HepG2 (cell line): ENCODE measurements around the gene DLEC1. TPM values are rescaled to one million over a fixed set of nuclear protein-coding genes. Genes with fewer than 3 reads are reported as not detected.
A peak's percentile ranks its signal among the peaks of the same experiment; 100 is the strongest.

Source experiments
- BRD4 ChIP-seq: sonication (generic); formaldehyde crosslinking; IDR thresholded peaks from 2 replicates; pipeline ENCODE4 v1.4.0; 2020; ENCODE audit warnings: missing genetic modification reagents
- SAFB2 ChIP-seq: sonication (generic); formaldehyde crosslinking; IDR thresholded peaks from 2 replicates; pipeline ENCODE4 v1.5.1; 2020; ENCODE audit warnings: missing genetic modification reagents, low read depth, mild to moderate bottlenecking, borderline replicate concordance
- STAG1 ChIP-seq: sonication (generic); formaldehyde crosslinking; IDR thresholded peaks from 2 replicates; pipeline ENCODE4 v1.4.0; 2020; ENCODE audit warnings: missing genetic modification reagents
- YY1 ChIP-seq: IDR thresholded peaks from 2 replicates; pipeline ENCODE4 v1.6.1; 2011; ENCODE audit warnings: low read length, low read depth, moderate library complexity, mild to moderate bottlenecking; ENCODE audit not compliant: insufficient read depth, insufficient replicate concordance
- ZFP1 ChIP-seq: IDR thresholded peaks from 2 replicates; pipeline ENCODE4 v1.6.1; 2016
- ZFY ChIP-seq: sonication (generic); formaldehyde crosslinking; IDR thresholded peaks from 2 replicates; pipeline ENCODE4 v1.4.0; 2020; ENCODE audit warnings: missing genetic modification reagents
- ZNF460 ChIP-seq: sonication (generic); formaldehyde crosslinking; IDR thresholded peaks from 2 replicates; pipeline ENCODE4 v1.5.1; 2020; ENCODE audit warnings: missing genetic modification reagents, mild to moderate bottlenecking, borderline replicate concordance
- ZNF468 ChIP-seq: sonication (generic); formaldehyde crosslinking; IDR thresholded peaks from 2 replicates; pipeline ENCODE4 v1.8.0; 2022; ENCODE audit warnings: mild to moderate bottlenecking, moderate library complexity, missing genetic modification reagents
- polyA plus RNA-seq, 8 experiments: library from polyadenylated mRNA; depleted of rRNA in 3 of 8; stranded (reverse) in 7 of 8; unstranded in 1 of 8; fragments of >200 nt; fragmentation: Illumina TruSeq in 4 of 8; extraction: Trizol in 4 of 8; gene quantifications; 2 replicates each; pipeline versions ENCODE4 v1.2.1 to v1.2.3, GENCODE V29; 2011 to 2016; ENCODE audit warnings: low read depth in 4 of 8, missing spikeins in 1 of 8, mixed read lengths in 1 of 8; ENCODE audit not compliant: insufficient read depth in 1 of 8
- total RNA-seq, 5 experiments: library from RNA; depleted of rRNA; stranded (reverse); fragments of >200 nt; fragmentation: Illumina TruSeq; extraction: Trizol; gene quantifications; 2 replicates each; pipeline ENCODE4 v1.2.3, GENCODE V29; 2016; ENCODE audit warnings: low read depth in 1 of 5
- TF ChIP-seq, protein P1 (sequence below): sonication (generic); formaldehyde crosslinking; IDR thresholded peaks from 2 replicates; pipeline ENCODE4 v1.8.0; 2022; ENCODE audit warnings: low read depth, missing genetic modification reagents
- TF ChIP-seq, protein P2 (sequence below): IDR thresholded peaks from 2 replicates; pipeline ENCODE4 v1.6.1; 2016; ENCODE audit warnings: low read depth
- TF ChIP-seq, protein P3 (sequence below): sonication (generic); formaldehyde crosslinking; IDR thresholded peaks from 2 replicates; pipeline ENCODE4 v1.4.0; 2020; ENCODE audit warnings: mild to moderate bottlenecking, missing genetic modification reagents
- TF ChIP-seq, protein P4 (sequence below): sonication (generic); formaldehyde crosslinking; IDR thresholded peaks from 2 replicates; pipeline ENCODE4 v1.4.0; 2020; ENCODE audit warnings: mild to moderate bottlenecking, missing genetic modification reagents

Gene DLEC1
- total and polyA plus RNA-seq, 2 of the 13 experiments (the other 11 are each of a cell fraction or from before 2014, with no cell fraction given): 0.09 TPM; not detected in 1

DNA sequence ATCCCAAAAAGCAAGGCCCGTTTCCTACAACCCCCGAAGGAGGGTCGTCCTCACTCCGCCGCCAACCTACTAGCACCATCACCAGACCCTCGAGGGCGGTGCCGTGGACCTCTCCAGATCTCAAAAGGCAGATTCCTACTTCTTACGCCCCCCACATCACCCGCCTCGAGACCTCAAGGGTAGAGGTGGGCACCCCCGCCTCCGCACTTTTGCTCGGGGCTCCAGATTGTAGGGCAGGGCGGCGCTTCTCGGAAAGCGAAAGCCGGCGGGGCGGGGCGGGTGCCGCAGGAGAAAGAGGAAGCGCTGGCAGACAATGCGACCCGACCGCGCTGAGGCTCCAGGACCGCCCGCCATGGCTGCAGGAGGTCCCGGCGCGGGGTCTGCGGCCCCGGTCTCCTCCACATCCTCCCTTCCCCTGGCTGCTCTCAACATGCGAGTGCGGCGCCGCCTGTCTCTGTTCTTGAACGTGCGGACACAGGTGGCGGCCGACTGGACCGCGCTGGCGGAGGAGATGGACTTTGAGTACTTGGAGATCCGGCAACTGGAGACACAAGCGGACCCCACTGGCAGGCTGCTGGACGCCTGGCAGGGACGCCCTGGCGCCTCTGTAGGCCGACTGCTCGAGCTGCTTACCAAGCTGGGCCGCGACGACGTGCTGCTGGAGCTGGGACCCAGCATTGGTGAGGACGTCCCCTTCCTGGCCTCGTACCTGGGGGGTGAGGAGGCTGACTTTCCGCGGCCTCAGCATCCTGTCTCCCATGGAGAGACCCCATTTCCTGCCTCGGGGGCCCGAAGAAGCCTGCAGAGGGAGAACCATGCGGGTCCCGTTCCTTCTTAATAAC lies 99.6 kb downstream of the DLEC1 start, which contains the start of gene MYD88 (continued):
- peak; percentile 82 for TF ChIP-seq YY1
- TF ChIP-seq, protein P1, sequence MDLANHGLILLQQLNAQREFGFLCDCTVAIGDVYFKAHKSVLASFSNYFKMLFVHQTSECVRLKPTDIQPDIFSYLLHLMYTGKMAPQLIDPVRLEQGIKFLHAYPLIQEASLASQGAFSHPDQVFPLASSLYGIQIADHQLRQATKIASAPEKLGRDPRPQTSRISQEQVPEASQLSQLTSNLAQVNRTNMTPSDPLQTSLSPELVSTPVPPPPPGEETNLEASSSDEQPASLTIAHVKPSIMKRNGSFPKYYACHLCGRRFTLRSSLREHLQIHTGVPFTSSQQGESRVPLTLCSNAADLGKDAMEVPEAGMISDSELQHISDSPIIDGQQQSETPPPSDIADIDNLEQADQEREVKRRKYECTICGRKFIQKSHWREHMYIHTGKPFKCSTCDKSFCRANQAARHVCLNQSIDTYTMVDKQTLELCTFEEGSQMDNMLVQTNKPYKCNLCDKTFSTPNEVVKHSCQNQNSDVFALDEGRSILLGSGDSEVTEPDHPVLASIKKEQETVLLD (CRISPR knock-in tag): no peak
- no peak for TF ChIP-seq ZFP1
- peak; percentile 72; the same call in 1 of the 2 replicates for TF ChIP-seq BRD4
- no peak; the same call in 1 of the 2 replicates for TF ChIP-seq STAG1 (CRISPR knock-in tag)
- peak; percentile 86 for TF ChIP-seq ZFY
- TF ChIP-seq, protein P2, sequence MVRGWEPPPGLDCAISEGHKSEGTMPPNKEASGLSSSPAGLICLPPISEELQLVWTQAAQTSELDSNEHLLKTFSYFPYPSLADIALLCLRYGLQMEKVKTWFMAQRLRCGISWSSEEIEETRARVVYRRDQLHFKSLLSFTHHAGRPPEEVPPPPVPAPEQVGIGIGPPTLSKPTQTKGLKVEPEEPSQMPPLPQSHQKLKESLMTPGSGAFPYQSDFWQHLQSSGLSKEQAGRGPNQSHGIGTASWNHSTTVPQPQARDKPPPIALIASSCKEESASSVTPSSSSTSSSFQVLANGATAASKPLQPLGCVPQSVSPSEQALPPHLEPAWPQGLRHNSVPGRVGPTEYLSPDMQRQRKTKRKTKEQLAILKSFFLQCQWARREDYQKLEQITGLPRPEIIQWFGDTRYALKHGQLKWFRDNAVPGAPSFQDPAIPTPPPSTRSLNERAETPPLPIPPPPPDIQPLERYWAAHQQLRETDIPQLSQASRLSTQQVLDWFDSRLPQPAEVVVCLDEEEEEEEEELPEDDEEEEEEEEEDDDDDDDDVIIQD (CRISPR knock-in tag): no peak
- TF ChIP-seq SAFB2: no peak
- TF ChIP-seq ZNF460: no peak
- no peak for TF ChIP-seq ZNF468 (CRISPR knock-in tag)
- TF ChIP-seq, protein P3, sequence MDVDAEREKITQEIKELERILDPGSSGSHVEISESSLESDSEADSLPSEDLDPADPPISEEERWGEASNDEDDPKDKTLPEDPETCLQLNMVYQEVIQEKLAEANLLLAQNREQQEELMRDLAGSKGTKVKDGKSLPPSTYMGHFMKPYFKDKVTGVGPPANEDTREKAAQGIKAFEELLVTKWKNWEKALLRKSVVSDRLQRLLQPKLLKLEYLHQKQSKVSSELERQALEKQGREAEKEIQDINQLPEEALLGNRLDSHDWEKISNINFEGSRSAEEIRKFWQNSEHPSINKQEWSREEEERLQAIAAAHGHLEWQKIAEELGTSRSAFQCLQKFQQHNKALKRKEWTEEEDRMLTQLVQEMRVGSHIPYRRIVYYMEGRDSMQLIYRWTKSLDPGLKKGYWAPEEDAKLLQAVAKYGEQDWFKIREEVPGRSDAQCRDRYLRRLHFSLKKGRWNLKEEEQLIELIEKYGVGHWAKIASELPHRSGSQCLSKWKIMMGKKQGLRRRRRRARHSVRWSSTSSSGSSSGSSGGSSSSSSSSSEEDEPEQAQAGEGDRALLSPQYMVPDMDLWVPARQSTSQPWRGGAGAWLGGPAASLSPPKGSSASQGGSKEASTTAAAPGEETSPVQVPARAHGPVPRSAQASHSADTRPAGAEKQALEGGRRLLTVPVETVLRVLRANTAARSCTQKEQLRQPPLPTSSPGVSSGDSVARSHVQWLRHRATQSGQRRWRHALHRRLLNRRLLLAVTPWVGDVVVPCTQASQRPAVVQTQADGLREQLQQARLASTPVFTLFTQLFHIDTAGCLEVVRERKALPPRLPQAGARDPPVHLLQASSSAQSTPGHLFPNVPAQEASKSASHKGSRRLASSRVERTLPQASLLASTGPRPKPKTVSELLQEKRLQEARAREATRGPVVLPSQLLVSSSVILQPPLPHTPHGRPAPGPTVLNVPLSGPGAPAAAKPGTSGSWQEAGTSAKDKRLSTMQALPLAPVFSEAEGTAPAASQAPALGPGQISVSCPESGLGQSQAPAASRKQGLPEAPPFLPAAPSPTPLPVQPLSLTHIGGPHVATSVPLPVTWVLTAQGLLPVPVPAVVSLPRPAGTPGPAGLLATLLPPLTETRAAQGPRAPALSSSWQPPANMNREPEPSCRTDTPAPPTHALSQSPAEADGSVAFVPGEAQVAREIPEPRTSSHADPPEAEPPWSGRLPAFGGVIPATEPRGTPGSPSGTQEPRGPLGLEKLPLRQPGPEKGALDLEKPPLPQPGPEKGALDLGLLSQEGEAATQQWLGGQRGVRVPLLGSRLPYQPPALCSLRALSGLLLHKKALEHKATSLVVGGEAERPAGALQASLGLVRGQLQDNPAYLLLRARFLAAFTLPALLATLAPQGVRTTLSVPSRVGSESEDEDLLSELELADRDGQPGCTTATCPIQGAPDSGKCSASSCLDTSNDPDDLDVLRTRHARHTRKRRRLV (CRISPR knock-in tag): no peak; the same call in 1 of the 2 replicates
- TF ChIP-seq, protein P4, sequence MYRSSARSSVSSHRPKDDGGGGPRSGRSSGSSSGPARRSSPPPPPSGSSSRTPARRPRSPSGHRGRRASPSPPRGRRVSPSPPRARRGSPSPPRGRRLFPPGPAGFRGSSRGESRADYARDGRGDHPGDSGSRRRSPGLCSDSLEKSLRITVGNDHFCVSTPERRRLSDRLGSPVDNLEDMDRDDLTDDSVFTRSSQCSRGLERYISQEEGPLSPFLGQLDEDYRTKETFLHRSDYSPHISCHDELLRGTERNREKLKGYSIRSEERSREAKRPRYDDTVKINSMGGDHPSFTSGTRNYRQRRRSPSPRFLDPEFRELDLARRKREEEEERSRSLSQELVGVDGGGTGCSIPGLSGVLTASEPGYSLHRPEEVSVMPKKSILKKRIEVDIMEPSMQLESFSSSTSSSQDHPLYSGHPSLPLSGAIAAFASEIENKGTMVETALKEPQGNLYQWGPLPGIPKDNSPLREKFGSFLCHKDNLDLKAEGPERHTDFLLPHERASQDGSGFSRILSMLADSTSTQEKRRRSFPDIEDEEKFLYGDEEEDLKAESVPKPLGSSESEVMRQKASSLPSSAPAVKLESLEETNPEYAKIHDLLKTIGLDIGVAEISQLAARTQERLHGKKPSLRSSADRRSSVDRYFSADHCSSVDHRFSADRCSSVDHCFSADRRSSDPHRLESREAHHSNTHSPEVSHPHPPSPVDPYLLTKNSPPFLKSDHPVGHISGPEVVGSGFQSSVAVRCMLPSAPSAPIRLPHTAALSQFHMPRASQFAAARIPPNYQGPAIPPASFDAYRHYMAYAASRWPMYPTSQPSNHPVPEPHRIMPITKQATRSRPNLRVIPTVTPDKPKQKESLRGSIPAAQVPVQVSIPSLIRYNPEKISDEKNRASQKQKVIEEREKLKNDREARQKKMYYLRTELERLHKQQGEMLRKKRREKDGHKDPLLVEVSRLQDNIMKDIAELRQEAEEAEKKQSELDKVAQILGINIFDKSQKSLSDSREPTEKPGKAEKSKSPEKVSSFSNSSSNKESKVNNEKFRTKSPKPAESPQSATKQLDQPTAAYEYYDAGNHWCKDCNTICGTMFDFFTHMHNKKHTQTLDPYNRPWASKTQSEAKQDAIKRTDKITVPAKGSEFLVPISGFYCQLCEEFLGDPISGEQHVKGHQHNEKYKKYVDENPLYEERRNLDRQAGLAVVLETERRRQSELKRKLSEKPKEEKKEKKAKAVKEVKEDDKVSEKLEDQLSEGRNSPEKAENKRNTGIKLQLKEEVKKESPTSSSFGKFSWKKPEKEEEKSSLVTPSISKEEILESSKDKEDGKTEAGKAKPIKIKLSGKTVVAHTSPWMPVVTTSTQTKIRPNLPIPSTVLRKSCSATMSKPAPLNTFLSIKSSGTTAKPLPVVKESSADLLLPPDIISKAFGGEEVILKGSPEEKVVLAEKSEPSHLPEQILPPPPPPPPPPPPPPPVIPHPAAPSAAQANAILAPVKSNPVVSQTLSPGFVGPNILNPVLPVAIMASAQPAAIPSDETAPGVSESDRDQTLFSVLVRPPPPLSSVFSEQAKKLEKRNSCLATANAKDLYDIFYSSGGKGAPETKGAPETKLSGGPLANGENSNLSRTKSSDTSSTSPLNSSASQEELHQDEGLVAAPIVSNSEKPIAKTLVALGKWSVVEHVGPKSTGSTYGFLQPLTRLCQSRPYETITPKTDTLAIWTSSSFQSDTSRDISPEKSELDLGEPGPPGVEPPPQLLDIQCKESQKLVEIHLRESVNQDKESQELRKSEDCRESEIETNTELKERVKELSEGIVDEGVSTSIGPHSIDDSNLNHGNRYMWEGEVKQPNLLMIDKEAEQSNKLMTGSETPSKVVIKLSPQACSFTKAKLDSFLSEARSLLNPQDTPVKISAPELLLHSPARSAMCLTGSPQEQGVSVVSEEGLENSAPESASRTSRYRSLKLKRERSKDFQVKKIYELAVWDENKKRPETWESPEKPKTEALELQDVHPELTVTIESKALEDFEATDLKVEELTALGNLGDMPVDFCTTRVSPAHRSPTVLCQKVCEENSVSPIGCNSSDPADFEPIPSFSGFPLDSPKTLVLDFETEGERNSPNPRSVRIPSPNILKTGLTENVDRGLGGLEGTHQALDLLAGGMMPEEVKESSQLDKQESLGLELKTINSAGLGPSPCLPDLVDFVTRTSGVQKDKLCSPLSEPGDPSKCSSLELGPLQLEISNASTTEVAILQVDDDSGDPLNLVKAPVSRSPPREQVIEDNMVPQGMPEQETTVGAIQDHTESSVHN (CRISPR knock-in tag): no peak
